Measurements from ENCODE around the gene NEGR1. TPM values are rescaled to one million over a fixed set of nuclear protein-coding genes. Genes with fewer than 3 reads are reported as not detected.

NEGR1 gene
- total and polyA plus RNA-seq, 9 of the 15 experiments (the other 6 are each of a cell fraction or from before 2014, with no cell fraction given) = not detected

GRCh38 chr1:71422221-71422620 is 860.1 kb downstream of the NEGR1 start:
- H3K9ac ChIP-seq (ENCODE audit: insufficient read depth in 1 of 2, low read depth in 2 of 2, low read length in 2 of 2) = no peak overlapping the region
- no peaks in the 10 kb centered on the region for H3K9me3 ChIP-seq (replicated peaks; ENCODE audit: control insufficient read depth, insufficient read depth, low read depth, low read length)
- H3K4me3 ChIP-seq = no peak overlapping the region
- 2% methylated on average over 6 of the region's 6 CpGs for WGBS (ENCODE audit: insufficient coverage, low coverage, missing lambda C conversion rate)
- ChIA-PET POLR2A (no interaction called here), CTCF (ENCODE audit: low intra/inter-chr PET ratio) (no interaction called here)
- H3K9me1 ChIP-seq (ENCODE audit: control insufficient read depth, insufficient read depth, low read length) = no peaks in the 10 kb centered on the region
- TF ChIP-seq NELFE (IDR thresholded peaks at IDR 0.05; ENCODE audit: insufficient read depth, insufficient read length) = no peak
- no peak for TF ChIP-seq RAD51 (IDR thresholded peaks at IDR 0.05; ENCODE audit: borderline replicate concordance, low read depth)
- no peak for TF ChIP-seq FOXJ3 (CRISPR knock-in tag; IDR thresholded peaks at IDR 0.05)
- TF ChIP-seq ZNF511 (CRISPR knock-in tag; IDR thresholded peaks at IDR 0.05) = no peak
- TF ChIP-seq HES1 (IDR thresholded peaks at IDR 0.05; ENCODE audit: low read depth) = no peak
- no peak for TF ChIP-seq POLR3A (IDR thresholded peaks at IDR 0.05; ENCODE audit: borderline replicate concordance, extremely low read depth, insufficient read depth, insufficient read length)
- no peak for TF ChIP-seq THAP7 (CRISPR knock-in tag; IDR thresholded peaks at IDR 0.05)
- TF ChIP-seq CSDE1 (IDR thresholded peaks at IDR 0.05) = no peak
- TF ChIP-seq, protein P1, sequence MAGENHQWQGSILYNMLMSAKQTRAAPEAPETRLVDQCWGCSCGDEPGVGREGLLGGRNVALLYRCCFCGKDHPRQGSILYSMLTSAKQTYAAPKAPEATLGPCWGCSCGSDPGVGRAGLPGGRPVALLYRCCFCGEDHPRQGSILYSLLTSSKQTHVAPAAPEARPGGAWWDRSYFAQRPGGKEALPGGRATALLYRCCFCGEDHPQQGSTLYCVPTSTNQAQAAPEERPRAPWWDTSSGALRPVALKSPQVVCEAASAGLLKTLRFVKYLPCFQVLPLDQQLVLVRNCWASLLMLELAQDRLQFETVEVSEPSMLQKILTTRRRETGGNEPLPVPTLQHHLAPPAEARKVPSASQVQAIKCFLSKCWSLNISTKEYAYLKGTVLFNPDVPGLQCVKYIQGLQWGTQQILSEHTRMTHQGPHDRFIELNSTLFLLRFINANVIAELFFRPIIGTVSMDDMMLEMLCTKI (IDR thresholded peaks at IDR 0.05; ENCODE audit: partially characterized antibody) = no peak
- TF ChIP-seq GABPB1 (CRISPR knock-in tag; IDR thresholded peaks at IDR 0.05) = no peak
- no peaks in the 10 kb centered on the region for H3K27me3 ChIP-seq (ENCODE audit: control insufficient read depth in 2 of 2, insufficient read depth in 2 of 2, low read length in 2 of 2)
- in situ Hi-C loops (cut with MboI) = no loop called here
- intact Hi-C loops (cut with micrococcal nuclease) = no loop called here
- H2AFZ ChIP-seq (ENCODE audit: low read depth, low read length) = no peak overlapping the region
- BruUV-seq (replicated peaks) = no TSS peak
- no peak overlapping the region for H3K4me2 ChIP-seq (ENCODE audit: insufficient read depth, low read length)
- ATAC-seq = no peak
- H3K36me3 ChIP-seq (ENCODE audit: control insufficient read depth, insufficient read depth, low read length) = no peaks in the 10 kb centered on the region
- DNase-seq (ENCODE audit: extremely low read depth in 1 of 4, low spot score in 3 of 4) = no peak
- H3K27ac ChIP-seq (ENCODE audit: extremely low read depth, low read depth, low read length) = no peak overlapping the region
- H3K79me2 ChIP-seq (ENCODE audit: control insufficient read depth, insufficient read depth, low read length) = no peaks in the 10 kb centered on the region
- no peaks in the 10 kb centered on the region for H3K4me1 ChIP-seq (replicated peaks in 1 of 2; ENCODE audit: control insufficient read depth in 2 of 2, insufficient read depth in 2 of 2, low read length in 2 of 2)
- FAIRE-seq = no peak
- no peaks in the 10 kb centered on the region for H4K20me1 ChIP-seq (replicated peaks; ENCODE audit: control insufficient read depth, insufficient read depth, low read length)
